Muscle of leg (tissue), 11 donors: ENCODE results near the gene TBC1D16. TPM values are rescaled to one million over a fixed set of nuclear protein-coding genes. Genes with fewer than 3 reads are reported as not detected.

Experiments used
- DNase-seq: peaks from one replicate; pipeline ENCODE4 v3.0.0; 2013
- H3K27ac ChIP-seq: one replicate; pipeline ENCODE4 v1.5.1; 2013; ENCODE audit warnings: mild to moderate bottlenecking, low read length, control low read depth
- H3K27me3 ChIP-seq: one replicate; pipeline ENCODE4 v1.6.1; 2013; ENCODE audit warnings: low read length; ENCODE audit not compliant: control insufficient read depth, insufficient read depth
- H3K36me3 ChIP-seq: one replicate; pipeline ENCODE4 v1.6.1; 2013; ENCODE audit warnings: low read length; ENCODE audit not compliant: control insufficient read depth, insufficient read depth
- H3K4me1 ChIP-seq: one replicate; pipeline ENCODE4 v1.6.1; 2013; ENCODE audit warnings: low read length; ENCODE audit not compliant: control insufficient read depth, insufficient read depth
- H3K4me3 ChIP-seq: one replicate; pipeline ENCODE4 v1.5.1; 2013; ENCODE audit warnings: low read length, control low read depth
- H3K9me3 ChIP-seq: replicated peaks from 2 replicates; pipeline ENCODE4 v1.6.1; 2013; ENCODE audit warnings: low read depth, low read length; ENCODE audit not compliant: control insufficient read depth
- WGBS: methylation state at CpG from one replicate; pipeline ENCODE4 v1.1.5; 2013; ENCODE audit warnings: missing lambda C conversion rate; ENCODE audit not compliant: insufficient coverage; 5-methylcytosine and 5-hydroxymethylcytosine counted together
- polyA plus RNA-seq, 8 donors: library from polyadenylated mRNA; unstranded; fragments of 120-200 nt; gene quantifications; one replicate each; pipeline versions ENCODE4 v1.2.1 to v1.2.3, GENCODE V29; 2013; ENCODE audit warnings: inconsistent platforms in 1 of 8, low replicate concordance in 1 of 8; ENCODE audit not compliant: insufficient read length in 8 of 8, insufficient read depth in 1 of 8
- total RNA-seq: library from RNA; stranded (reverse); fragments of 120-200 nt; gene quantifications from one replicate; pipeline ENCODE4 v1.2.4, GENCODE V29; 2013

The TBC1D16 gene
- total and polyA plus RNA-seq, 9 donors = 22.6 to 43.8 (median 34.1) TPM

DNA sequence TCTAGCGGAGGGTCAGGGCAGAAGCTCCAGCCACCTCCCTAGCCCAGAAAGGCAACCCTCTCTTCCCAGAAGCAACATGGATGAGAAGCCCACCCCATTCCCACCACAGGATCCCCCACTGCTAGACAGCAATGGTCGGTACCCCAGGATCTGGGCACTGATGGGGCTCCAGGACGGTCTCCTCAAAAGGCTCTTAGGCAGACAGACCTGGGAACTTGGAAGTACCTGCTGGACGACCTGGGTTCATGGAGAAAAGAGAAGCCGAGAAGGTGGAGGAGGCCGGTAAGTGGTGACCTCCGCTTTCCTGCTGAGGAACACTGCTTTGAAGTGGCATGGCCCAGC is 96.6 kb downstream of the TBC1D16 start:
- peaks cover 60% of the 10 kb centered on the region for H3K4me1 ChIP-seq
- H3K27me3 ChIP-seq = peaks cover 2% of the 10 kb centered on the region
- H3K27ac ChIP-seq = no peak overlapping the region
- H3K9me3 ChIP-seq = no peaks in the 10 kb centered on the region
- no peak for DNase-seq
- WGBS = 91% methylated on average over 5 of the region's 7 CpGs
- H3K4me3 ChIP-seq = no peak overlapping the region
- H3K36me3 ChIP-seq = peaks cover 50% of the 10 kb centered on the region

GRCh38 chr17:79938336-79939093 is 97.2 kb downstream of the TBC1D16 start:
- Histone ChIP-seq H3K9me3 (no peaks in the 10 kb centered on the region), H3K4me1 (peaks cover 65% of the 10 kb centered on the region), H3K36me3 (peaks cover 45% of the 10 kb centered on the region), H3K27ac (no peak overlapping the region), H3K4me3 (no peak overlapping the region), H3K27me3 (peaks cover 5% of the 10 kb centered on the region)
- 70% methylated on average over 6 of the region's 13 CpGs for WGBS
- DNase-seq = no peak

DNA sequence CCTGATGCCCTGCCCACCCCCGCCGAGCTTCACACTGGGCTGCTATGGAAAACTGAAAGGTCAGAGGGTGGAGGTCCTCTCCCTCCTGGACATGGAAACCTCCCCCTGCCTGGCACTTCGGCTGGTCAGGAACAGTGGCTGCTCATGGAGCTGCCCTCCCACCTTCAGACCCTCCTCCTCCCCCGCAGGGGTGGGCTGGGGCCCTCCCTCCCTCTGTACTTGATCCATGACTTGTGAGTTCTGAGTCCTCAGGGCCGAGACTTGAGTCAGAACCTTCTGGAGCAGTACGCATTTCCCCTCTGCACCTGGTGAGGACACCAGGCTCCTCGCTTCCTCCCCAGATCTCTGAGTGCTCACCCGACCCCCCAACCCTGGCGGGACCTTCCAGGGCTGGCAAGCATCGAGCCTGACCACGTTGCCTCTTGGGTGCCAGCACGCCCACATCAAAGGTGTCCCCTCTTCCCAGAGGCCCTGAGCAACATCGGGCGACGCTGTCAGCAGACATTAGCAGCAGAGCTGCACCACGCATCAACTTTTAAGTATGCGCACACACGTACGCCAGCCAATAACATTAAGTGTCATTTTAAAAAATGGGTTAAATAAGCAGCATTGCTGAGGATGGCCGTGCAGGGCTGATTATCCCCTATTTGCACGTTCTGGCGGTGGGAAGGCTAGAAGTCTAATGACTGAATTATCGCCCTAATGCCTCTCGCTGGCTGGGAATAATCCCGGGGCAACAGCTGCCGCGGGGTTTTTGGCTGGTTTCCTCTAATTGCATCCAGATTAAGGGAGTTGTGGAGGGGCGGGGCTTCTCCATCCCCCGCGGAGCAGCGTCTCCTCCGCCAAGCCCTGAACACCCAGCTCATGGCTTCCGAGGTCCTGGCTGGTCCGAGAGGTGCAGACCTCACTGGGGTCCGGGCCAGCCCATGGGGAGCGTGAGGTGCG is 98.0 kb downstream of the TBC1D16 start:
- Histone ChIP-seq H3K9me3 (no peaks in the 10 kb centered on the region), H3K4me1 (peaks cover 68% of the 10 kb centered on the region), H3K36me3 (peaks cover 37% of the 10 kb centered on the region), H3K27ac (no peak overlapping the region), H3K27me3 (peaks cover 13% of the 10 kb centered on the region), H3K4me3 (no peak overlapping the region)
- 20% methylated on average over 34 of the region's 37 CpGs for WGBS
- DNase-seq = peak; percentile 80

- H3K9me3 ChIP-seq = no peaks in the 10 kb centered on the region
- 27% methylated on average over 6 of the region's 16 CpGs for WGBS
Observed at GRCh38 chr17:79936641-79937381, 98.9 kb downstream of the TBC1D16 start.

GRCh38 chr17:79936050-79936449 is 99.6 kb downstream of the TBC1D16 start:
- Histone ChIP-seq H3K4me3 (no peak overlapping the region), H3K9me3 (no peaks in the 10 kb centered on the region), H3K4me1 (peaks cover 70% of the 10 kb centered on the region), H3K36me3 (peaks cover 22% of the 10 kb centered on the region), H3K27me3 (peaks cover 28% of the 10 kb centered on the region), H3K27ac (no peak overlapping the region)
- no peak for DNase-seq
- 76% methylated on average over 13 of the region's 16 CpGs for WGBS

More at GRCh38 chr17:79936641-79937381, 98.9 kb downstream of the TBC1D16 start:
- Histone ChIP-seq H3K27ac (no peak overlapping the region), H3K4me3 (no peak overlapping the region), H3K27me3 (peaks cover 21% of the 10 kb centered on the region), H3K36me3 (peaks cover 29% of the 10 kb centered on the region), H3K4me1 (peaks cover 65% of the 10 kb centered on the region)
- no peak for DNase-seq

DNA sequence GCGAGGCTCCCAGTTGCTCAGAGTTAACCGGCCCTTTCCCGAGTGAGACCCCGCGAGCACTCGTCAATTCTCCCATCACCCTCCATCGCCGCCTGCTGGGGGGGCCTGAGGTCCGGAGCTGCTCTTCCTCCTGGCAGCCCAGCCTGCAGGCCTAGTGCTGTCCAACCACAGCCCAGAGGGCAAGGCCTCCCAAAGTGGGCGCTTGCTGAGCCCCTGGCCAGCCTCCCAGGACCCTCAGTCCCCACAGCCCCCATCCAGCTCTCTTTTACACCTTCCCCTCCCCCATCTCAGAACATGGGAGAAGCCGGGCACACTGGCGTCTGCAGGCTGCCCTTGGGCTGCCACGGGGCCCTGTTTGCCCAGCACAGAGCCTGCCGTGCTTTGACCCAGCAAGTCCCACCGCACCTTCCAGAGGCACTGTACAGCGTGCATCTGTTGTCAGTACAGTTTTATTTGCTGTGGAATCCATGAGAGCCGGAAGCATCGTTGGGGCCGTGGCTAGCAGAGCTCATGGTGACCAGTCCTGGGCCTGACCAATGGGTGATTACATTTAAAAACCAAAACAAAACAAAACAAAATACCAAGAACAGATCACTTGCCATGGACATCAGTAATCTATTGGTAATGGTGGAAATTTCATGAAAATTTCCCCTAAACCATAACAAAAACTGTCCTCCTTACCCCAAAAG is 100.3 kb downstream of the TBC1D16 start:
- Histone ChIP-seq H3K27ac (no peak overlapping the region), H3K9me3 (no peaks in the 10 kb centered on the region), H3K27me3 (peaks cover 35% of the 10 kb centered on the region), H3K4me3 (no peak overlapping the region), H3K4me1 (peaks cover 76% of the 10 kb centered on the region), H3K36me3 (peaks cover 17% of the 10 kb centered on the region)
- no peak for DNase-seq
- 46% methylated on average over 13 of the region's 19 CpGs for WGBS

GRCh38 chr17:79934653-79934970 is 101.1 kb downstream of the TBC1D16 start:
- H3K36me3 ChIP-seq = peaks cover 10% of the 10 kb centered on the region
- DNase-seq = no peak
- H3K4me1 ChIP-seq = peaks cover 76% of the 10 kb centered on the region
- WGBS = 57% methylated on average over 8 of the region's 9 CpGs
- no peak overlapping the region for H3K4me3 ChIP-seq
- no peaks in the 10 kb centered on the region for H3K9me3 ChIP-seq
- no peak overlapping the region for H3K27ac ChIP-seq
- peaks cover 42% of the 10 kb centered on the region for H3K27me3 ChIP-seq

DNA sequence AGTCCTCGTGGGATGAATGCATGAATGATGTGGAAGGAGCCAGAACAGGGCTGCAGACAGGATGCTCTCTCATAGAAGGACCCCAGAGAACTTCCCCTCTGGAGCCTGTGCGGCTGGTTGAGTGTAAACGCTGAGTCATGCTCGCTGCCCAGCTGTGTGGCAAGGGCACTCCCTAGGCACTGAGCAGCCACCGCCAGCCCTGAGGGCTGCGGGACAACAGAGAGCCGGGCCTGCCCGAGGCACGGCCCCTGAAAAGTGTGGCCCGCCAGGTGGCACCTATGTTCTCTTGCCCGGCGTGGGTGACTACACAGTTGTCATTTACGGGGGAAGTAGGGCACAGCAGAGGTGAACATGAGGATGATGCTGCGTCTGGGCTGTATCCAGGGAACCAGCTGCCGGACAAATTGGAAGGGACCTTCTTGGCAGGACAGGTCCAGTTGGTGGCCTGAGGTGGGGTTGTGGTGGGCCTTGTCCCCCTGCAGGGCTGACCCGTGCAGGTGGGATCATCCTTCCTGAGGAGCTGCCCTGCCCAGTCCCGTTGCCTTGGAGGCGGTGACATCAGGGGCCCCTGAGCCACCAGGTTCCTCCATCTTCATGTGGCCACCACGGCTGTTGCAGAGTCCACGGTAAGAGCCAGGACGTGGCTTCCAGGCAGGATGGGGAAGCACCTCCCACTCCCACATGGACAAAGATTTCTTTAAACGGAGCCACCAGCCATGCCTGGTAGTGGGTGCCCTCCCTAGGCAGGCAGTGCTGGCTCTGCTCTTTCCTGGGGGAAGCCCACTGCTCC is 101.6 kb downstream of the TBC1D16 start:
- Histone ChIP-seq H3K36me3 (peaks cover 5% of the 10 kb centered on the region), H3K4me3 (no peak overlapping the region), H3K27me3 (peaks cover 48% of the 10 kb centered on the region), H3K9me3 (no peaks in the 10 kb centered on the region), H3K4me1 (peaks cover 76% of the 10 kb centered on the region), H3K27ac (no peak overlapping the region)
- WGBS = 70% methylated on average over 20 of the region's 22 CpGs
- no peak for DNase-seq
